ENCODE results near the gene ZSWIM9.
"Not testable (repeated sequence)": the region's sequence is repeated elsewhere in the genome, so short reads cannot be mapped to it uniquely, and the experiment has no call there.

ZSWIM9 gene

GRCh38 chr19:48218997-48219396, 48.5 kb downstream of the ZSWIM9 start:
- no peak for DNase-seq (ENCODE audit: low spot score)

DNA sequence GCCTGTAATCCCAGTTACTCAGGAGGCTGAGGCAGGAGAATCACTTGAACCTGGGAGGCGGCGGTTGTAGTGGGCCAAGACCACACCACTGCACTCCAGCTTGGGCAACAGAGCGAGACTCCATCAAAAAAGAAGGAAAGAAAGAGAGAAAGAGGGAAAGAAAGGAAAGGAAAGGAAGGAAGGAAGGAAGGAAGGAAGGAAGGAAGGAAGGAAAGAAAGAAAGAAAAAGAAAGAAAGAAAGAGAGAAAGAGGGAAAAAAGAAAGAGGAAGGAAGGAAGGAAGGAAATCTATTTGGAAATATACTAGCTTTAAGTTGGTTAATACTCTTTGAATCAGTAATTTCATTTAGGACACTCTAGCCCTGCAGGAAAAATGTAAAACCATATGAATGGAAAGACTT, 50.3 kb downstream of the ZSWIM9 start:
- not testable (repeated sequence) for DNase-seq (ENCODE audit: low spot score)

- DNase-seq (ENCODE audit: low spot score), result no peak
Measured at GRCh38 chr19:48221628-48222027, 51.1 kb downstream of the ZSWIM9 start.

- DNase-seq (ENCODE audit: low spot score), result no peak
Measured at GRCh38 chr19:48230555-48231129, 60.2 kb downstream of the ZSWIM9 start.

GRCh38 chr19:48237057-48237456, 66.6 kb downstream of the ZSWIM9 start:
- no peak for DNase-seq (ENCODE audit: low spot score)

- DNase-seq (ENCODE audit: low spot score), result no peak
Measured at GRCh38 chr19:48239120-48239519, 68.6 kb downstream of the ZSWIM9 start.

DNA sequence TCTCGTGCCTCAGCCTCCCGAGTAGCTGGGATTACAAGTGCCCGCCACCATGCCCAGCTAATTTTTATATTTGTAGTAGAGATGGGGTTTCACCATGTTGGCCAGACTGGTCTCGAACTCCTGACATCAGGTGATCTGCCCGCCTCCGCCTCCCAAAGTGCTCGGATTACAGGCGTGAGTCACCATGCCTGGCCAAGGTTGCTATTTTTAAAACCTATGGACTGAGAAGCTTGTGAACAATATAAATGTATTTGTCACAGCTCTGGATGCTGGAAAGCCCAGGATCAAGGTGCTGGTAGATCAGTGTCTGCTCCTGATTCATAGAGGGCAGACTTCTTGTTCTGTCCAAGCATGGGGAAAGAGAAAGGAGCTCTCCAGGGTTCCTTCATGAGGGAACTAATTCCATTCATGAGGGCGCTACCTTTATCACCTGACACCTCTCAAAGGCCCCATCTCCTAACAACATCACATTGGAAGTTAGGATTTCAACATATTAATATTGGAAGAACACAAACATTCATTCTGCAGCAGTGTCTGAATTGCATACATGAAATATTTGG, 69.2 kb downstream of the ZSWIM9 start:
- DNase-seq (ENCODE audit: low spot score), result no peak

DNA sequence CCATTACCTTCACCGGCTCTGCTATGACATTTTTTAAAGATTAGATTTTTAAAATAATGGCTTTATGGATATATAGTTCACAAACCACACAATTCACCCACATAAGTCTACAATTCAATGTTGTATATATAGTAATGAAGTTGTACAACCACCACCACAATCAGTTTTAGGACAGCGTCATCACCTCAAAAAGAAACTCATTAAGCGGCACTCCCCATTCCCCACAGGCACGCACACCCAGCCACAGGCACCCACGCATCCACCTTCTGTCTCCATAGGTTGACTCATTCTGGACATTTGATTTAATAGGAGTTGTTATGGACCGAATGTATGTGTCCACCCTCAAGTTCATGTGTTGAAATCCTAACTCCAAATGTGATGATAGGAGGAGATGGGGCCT, 71.3 kb downstream of the ZSWIM9 start:
- not testable (repeated sequence) for DNase-seq (ENCODE audit: low spot score)

DNA sequence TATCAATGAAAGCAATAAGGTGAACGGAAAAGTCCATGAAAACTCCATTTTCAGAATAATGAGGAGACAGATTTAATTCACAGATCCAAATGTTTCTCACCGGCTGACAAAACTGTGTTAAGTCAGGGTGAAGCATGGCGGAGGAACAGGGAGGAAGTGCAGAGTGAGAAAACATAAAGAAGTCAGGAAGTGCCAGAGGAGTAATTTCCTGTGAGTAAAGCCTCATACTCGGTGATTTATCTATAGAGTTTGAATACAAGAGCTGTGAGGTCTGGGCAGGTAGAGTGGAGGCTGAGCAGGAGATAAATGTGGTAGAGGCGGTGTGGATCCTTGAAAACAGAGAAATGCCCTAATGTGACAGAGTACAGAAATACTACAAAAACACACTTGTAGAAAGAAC, 73.8 kb downstream of the ZSWIM9 start:
- no peak for DNase-seq (ENCODE audit: low spot score)

DNA sequence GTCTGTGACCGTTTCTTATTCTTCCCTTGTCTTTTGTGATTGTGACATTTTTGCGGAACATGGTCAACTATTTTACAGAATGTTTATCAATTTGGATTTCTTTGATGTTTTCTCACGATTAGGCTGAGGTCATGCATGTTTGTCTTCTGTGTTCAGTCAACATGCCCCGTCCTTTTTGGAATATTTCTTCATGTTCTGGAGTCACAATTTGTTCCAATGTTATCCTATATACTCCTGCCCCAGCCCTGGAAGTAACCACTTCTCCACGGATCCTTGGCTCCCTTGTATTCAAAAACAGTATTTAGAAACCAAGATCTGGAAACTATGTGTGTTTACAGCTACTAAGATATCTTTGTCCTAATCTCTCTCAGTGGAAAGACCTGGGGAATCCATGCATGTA, 75.6 kb downstream of the ZSWIM9 start:
- no peak for DNase-seq (ENCODE audit: low spot score)

GRCh38 chr19:48247212-48247611, 76.7 kb downstream of the ZSWIM9 start:
- no peak for DNase-seq (ENCODE audit: low spot score)

Measured in AG20443 (cell line).